IPS DF 19.7 (cell line): Measurements from ENCODE around the gene MFGE8.

Experiments used
- DNase-seq: peaks from one replicate; pipeline ENCODE4 v3.0.0-alpha.2; 2013; ENCODE audit warnings: low read depth, low spot score

The MFGE8 gene

DNA sequence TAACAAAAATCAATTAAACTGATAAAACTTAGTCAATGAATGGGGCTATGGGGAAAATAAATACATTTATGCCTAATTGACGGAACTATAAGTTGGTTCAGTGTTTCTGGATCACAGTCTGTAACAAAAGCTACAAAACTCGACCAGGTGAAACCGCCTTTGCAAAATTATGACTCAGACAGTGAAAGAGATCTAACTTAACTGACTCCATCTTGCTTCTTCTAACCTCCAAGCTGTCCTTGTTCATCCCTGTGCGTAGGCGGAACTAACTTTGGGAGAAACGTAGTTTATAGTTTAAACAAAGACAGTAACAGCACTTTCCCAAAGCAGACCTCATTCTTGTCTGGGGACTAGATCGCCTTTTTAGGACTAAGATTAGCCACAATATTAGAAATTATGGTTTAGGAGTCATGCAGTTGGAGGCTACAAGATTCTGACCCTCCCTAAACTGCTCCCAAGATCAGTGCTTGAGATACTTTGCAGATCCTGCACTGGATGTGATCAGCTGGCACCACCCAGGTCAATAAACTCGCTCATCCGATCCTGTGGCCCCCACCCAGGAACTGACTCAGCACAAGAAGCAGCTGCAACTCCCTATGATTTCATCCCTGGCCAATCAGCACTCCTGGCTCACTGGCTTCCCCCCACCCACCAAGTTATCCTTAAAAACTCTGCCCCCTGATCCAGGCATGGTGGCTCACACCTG, 7.2 kb upstream of the MFGE8 start:
- no peak for DNase-seq

DNA sequence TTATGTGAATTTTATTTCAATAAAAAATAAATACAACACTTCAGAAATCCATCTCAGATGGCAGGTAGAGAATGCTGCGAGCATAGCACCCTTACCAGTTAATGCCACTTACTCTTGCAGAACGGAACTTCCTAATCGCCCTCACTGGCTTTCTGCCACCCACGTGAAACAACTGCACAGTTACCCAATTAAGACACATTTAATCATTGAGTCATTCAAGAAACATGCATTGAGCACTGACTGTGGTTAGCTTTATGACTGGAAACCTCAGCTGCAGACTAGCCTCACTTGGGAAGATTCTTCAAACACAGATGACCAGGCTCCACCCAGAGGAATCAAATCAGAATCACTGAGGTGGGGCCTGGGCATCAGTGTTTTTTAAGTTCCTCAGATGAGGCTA, 5.6 kb upstream of the MFGE8 start:
- no peak for DNase-seq

DNA sequence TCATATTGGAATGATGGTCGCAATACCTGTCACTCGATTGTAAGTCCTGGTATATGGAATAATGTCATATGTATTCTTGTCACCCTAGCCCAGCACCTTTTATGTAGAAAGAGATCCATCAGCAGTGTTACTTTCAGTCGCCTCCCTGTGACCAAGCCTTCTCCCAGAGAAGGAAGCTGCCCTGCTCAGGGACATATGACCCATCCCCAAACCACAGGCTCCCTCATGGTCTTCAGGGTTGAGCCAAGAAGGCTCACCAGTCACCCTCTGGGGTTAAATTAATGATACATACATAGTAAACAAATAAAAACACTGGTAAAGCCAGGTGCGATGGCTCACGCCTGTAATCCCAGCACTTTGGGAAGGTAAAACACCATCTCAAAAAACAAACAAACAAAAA, 4.6 kb upstream of the MFGE8 start:
- no peak for DNase-seq

DNA sequence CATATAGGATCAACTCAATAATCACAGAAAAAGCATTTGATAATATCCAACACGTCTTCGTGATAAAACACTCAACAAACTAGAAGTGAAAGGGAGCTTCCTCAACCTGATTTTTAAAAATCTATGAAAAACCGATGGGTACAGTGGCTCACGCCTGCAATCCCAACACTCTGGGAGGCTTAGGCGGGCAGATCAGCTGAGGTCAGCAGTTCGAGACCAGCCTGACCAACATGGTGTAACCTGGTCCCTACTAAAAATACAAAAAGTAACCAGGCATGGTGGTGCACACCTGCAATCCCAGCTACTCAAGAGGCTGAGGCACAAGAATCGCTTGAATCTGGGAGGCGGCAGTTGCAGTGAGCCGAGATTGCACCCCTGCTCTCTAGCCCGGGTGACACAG, 2.2 kb upstream of the MFGE8 start:
- no peak for DNase-seq

DNA sequence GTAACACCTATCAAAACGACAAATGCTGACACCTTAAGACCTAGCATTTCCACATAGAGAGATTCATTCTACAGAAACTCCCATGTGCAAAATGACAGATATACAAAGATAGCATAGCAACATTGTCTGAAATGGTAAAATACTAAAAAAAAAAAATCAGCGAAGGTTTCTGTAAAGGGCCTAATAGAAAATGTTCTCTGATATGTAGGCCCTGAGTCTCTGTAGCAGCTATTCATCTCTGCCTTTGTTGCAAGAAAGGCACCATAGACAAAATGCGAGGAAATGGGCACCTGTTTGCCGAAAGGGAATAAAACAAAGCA, 631 bp upstream of the MFGE8 start:
- DNase-seq, result no peak

DNA sequence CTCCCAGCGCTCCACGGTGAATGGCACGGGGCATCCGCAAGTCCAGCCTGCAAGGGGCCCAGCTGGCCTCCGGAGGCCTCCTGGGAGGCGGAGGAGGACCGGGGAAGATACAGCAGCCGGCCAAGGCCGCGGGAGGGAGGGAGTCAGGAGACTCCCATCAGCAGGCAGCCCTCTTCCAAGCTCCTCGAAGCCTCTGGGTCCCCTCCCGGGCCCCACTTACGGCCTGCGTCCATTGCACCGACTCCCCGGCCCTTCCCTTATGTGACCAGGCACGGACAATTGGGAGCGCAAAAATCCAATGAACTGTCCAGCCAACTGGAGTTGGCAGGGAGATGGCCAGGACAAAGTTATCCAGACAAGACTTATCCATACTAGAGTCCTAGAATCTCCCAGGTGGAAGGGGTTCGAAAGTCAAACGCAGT, 668 bp downstream of the MFGE8 start:
- no peak for DNase-seq

DNA sequence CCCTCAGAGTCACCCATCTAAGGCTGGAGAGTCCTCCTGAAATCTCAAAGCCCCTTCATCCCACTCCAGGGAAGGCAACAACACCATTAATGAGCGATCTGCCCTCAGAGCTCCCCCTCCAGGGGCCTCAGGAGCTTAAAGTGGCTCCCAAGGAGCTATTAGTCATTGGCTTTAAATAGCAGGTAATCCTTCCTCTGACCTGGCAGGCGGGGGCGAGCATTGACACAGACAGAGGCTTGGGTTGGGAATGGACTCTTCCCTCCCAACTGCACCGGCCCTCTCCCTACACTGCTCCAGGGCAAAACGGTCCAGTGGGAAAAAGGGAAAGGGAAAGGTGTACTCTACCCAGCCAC, 1.4 kb downstream of the MFGE8 start:
- DNase-seq, result no peak

DNA sequence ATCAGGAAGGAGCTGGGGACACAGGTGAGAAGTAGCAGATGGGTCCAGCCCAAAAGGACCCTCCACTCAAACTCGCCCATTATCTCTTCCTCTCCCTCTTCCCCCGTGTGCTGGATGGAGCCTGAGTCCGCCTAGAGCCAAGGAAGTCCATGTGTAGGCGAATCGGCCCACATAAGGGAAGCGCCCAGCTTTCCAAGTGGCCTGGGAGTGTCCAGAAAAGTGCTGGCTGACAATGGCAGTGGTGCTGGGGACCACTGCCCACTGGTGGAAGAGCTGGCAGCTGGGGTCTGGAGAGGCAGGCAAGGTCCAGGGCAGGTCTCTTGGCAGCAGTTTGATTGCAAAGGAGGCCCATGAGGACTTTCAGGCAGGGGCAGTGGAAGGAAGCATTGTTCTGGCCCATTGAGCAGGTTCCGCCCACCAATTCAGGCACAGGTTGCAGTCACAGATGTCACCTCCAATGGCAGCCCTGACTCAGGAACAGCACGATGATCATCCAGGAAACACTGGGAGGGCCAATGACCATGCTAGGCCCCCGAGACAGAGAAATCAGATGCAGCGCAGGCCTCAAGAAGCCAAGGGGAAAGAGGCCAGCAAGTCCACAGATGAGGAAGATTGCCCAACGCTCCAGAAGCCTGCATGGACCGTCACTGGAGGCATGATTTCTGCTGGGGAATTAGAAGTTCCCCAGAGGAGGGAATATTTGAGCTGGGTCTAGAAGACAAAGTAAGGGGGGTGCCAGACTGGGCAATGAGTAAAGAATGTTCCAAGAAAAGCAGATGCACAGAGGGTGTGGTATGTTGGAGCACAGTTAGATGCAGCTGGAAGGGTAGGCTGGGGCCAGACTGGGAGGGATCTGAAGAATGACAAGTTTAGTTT, 3.0 kb downstream of the MFGE8 start:
- DNase-seq, result no peak

DNA sequence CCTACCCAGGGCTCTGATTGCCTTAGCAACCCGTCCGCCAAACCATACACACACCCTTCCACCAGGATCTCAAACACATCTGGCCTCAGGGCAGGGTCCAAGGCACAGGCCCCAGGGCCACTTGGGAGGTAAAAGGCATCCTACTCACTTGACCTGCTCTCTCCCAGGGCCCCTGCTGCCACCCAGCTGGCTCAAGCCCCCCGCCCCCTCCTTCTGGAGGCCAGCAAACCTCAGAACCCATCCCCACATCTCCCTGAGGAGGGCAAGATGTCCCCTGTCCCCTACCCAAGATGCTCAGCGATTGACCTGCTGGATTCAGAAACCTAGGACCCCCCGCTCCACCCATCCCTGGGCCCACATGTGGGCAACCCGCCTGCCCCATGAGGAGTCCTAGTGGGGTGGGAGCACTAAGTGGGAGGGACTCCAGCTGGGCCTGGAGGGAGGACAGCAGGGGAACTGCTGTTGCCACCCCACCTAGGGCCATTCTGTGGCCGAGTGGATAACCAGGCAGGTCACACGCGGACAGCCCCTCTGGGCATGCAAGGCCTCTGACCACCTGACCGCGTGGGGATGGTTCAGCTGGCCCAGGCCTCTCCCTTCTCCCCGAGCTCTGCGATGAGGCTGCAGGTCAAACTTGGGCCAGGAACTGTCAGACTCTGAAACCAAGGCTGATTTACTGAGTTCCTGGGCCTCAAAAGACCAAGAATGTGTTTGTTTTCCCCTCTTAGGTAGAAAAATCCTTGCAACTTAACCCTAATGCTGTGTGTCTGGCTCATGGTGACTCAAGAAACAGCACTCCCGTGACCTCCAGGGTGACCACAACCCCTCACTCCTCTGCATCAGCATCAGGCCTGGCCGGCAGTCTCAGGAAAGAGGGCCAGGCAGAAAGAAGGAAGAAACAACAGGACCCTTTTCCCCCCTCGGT, 4.2 kb downstream of the MFGE8 start:
- no peak for DNase-seq

DNA sequence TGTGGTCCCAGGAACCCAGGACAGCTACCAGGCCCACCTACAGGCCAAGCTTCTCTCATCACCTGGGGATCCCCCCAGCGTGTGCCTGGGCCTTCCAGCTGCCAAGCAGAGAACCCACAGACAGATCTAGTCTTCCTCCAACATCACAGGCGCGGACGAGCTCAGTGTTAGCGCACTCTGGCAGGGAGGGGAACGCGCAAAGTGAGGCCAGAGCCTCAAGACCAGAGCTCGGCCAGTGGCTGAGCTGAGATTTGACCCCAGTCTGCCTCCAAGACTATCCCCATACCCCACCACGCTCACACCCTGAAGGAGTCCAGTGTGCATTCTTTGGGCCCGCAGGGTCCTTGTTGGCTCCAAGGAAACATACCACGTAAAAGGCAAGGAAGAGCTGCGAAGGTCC, 5.1 kb downstream of the MFGE8 start:
- DNase-seq, result no peak

DNA sequence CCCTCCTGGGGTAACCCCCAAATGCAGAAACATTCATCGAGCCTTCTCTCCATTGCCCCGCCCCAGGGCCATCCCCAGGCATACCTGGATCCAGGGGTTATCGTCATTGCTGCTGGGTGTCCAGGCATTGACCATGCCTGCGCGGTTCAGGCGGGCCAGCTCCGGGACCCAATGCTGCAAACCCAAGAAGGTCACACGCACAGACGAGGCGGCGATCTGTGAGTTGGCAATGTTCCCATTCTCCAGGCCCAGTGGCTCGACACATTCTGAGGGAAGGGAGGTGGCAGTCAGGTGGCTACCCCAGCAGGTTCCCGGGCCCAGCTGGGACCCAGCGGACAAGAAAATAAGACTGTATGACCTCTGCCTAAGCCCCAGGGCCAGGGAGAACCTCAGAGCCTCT, 6.1 kb downstream of the MFGE8 start:
- no peak for DNase-seq

DNA sequence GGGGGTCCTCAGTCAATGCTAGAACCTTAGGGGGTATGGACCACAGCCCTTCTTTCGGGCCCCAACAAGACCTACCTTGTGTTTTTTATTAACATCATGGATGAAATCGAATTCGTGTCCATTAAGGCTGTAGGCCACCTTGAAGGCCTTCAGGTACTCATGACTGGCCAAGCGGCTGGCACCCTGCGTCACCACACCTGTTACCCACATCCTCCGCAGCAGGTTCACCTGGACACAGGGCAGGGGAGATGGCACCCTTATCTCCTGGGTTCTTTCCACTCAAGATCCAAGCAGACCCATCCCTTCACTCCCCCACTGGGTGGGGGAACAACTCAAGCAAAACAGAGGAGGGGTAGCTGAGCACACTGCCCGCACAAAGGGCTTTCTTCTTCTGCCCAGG, 6.6 kb downstream of the MFGE8 start:
- DNase-seq, result no peak

DNA sequence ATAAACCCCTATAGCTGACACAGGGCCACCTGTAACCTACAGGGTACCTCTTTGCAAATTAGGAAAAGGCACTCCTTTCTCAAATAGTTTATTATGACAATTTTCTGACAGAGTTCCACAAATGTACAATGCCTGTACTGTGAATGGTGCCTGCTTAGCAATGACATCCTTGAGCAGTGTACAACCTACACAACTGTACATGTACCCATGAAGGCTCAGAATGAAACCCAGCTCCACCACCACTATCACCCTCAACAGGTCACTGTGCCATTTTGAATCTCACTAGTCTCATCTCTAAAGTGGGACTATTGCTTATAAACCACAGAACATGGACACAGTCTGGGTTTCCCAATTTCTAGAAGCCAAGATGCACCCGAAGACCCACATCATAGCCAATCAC, 7.0 kb downstream of the MFGE8 start:
- DNase-seq, result no peak

DNA sequence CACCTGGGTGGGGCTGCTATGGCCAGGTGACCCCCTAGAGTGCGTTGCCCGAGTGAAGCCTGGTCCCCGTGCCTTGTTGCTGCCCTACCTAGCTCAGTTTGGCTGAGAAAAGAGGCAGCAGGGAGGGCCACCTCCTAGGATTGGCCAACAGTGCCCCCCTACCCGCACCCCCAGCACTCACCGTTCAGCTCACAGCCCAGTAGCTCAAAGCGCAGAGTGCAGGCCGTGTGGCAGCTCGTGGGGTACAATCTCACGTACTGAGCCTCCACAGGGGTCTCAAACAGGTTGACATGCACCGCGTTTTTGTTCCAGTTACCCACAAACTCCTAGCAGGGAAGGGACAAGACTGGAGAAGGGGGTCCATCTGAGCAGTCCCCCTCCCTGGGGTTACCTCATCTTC, 7.6 kb downstream of the MFGE8 start:
- no peak for DNase-seq

DNA sequence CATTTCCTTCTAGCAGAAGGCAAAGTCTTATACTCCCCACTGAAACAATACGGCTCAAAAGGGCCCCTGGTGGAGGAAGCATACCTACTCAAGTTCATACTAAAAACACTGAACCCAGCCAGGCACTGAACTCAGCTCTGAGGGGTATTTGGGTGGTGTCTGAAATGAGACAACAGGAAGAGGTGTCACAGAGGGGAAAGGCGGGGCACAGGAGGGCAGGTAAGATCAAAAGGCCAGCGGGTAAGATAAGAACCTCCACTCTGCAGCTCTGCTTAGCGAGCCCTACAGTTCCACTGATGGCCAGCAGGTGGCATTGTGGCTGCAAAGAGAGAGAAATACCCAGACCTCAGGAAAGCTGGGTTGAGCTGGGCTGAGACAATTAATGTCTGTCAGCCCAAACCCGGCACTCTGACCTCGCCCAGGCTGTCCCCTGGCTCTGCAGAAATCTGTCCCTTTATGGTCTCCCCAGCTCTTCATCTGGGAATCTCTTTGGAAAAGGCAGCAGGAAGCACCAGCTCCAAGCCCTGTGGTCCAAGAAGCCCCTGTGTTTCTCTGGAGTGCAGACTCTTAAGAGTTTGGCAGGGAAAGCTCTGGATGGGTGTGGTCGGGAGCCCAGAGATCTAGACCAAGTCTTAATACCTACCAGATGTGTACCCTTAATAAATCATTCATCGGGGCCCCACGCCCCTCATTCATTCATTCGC, 8.4 kb downstream of the MFGE8 start:
- DNase-seq, result peak; percentile 54

DNA sequence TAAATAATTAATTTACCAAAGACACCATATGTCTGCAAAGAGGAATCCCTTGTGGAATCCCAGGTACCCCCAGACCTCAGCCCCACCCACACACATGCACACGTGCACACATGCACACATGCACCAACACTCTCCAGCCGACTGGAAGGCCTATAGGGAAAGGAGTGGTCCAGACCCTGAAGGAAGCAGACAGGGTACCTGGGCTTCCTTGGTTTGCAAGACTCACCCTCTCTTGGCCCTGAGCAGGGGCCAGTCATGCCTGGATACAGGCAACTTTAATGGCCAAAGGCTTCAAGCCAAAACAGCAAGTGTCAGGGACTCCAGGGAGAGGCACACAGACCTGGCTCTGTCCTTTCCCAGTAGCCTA, 8.9 kb downstream of the MFGE8 start:
- DNase-seq, result no peak

DNA sequence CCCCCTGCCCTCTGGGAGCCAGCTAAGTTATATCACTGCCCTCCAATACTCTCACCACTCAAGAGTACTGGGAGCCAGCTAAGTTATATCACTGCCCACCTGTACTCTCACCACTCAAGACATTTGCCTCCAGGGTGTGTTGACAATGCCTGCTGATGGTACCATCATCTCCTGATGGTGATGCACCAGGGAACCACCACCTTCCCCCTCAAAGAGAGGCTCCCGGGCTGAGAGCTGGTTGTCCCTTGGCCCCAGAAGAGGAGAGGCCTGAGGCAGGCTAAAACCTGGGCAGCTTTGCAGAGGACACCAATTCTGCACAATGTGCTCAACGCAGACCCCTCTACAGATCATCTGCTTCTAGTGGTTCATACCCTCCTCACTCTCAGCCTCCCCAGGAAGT, 10.3 kb downstream of the MFGE8 start:
- DNase-seq, result no peak

DNA sequence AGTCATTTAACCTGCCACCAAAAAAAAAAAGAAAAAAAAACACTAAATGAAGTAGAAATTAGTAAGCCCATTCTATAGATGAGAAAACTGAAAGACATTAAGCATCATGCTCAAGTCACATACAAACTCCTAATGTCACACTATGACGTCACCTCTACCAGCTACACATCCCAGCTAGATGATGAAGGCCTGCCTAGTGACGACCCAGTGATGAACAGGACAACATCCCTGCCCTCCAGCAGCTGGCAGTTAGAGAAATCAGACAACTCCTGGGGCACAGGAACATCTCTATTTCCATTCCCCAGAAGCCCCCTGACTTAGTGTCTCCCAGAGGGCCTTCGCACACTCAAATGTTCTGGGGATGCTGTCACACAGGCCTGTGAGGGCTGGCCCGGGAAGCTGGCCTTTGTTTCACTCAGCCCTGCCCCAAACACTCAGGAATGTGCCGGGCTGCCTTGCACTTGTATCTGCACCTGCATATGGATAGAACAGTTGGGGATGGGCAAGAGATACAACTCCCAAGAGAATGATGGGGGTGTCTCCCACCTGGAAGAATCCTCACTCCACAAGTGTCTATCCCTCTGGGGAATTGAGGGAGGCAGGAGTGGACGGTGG, 10.9 kb downstream of the MFGE8 start:
- no peak for DNase-seq

DNA sequence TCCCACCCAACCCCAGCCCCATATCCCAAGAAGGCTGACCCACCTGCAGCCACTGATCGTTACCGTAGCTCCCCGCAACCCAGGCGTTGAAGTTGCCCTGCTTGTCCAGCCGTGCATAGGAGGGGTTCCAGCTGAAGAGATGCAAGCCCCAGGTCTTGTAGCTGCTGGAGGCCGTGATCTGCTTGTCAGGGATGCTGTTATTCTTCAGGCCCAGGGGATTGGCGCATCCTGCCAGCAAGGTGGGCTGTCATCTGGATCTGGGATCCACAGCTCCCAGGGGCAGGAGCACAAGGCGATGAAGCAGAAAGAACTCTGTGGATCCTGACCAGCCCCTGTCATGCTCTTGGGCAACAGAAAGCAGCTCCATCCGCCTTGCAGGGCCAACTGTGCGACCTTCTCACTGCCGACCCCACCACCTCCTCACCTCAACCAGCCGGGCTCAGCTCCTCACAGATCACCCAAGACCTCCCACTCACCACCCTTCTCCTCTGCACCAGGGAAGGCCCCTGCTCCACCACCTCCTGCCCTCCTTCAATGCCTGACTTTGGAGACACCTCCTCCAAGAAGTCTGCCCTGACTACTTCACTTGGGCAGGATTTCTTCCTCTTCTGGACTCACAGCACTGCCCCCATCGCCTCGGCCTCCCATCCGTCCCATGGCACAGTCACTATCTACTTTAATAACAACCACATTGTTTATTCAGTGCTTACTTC, 11.5 kb downstream of the MFGE8 start:
- no peak for DNase-seq

DNA sequence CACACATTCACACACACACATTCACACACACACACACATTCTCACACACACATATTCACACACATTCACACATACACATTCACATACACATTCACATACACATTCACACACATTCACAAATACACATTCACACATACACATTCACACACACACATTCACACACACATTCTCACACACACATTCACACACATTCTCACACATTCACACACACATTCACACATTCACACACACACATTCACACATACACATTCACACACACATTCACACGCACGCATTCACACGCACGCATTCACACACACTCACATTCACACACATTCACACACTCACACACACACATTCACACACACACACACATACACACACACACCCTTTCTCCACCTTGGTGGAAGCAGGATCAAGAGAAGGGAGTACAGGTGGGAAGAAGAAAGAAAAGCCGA, 12.2 kb downstream of the MFGE8 start:
- no peak for DNase-seq
